ENCODE data around the gene CCDC149.

Gene CCDC149

GRCh38 chr4:24892278-24892677, 20.6 kb downstream of the CCDC149 start:
- Mint-ChIP-seq H3K27me3 (ENCODE audit: low read depth, poor library complexity) (peaks cover 8% of the 10 kb centered on the region), H3K9me3 (no peaks in the 10 kb centered on the region), H3K27ac (no peak overlapping the region), H3K36me3 (ENCODE audit: low read depth) (no peaks in the 10 kb centered on the region), H3K4me1 (no peaks in the 10 kb centered on the region), H3K4me3 (no peak overlapping the region)
- TF ChIP-seq, protein P1, sequence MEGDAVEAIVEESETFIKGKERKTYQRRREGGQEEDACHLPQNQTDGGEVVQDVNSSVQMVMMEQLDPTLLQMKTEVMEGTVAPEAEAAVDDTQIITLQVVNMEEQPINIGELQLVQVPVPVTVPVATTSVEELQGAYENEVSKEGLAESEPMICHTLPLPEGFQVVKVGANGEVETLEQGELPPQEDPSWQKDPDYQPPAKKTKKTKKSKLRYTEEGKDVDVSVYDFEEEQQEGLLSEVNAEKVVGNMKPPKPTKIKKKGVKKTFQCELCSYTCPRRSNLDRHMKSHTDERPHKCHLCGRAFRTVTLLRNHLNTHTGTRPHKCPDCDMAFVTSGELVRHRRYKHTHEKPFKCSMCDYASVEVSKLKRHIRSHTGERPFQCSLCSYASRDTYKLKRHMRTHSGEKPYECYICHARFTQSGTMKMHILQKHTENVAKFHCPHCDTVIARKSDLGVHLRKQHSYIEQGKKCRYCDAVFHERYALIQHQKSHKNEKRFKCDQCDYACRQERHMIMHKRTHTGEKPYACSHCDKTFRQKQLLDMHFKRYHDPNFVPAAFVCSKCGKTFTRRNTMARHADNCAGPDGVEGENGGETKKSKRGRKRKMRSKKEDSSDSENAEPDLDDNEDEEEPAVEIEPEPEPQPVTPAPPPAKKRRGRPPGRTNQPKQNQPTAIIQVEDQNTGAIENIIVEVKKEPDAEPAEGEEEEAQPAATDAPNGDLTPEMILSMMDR (IDR thresholded peaks at IDR 0.05), result no peak
- no peak for DNase-seq

DNA sequence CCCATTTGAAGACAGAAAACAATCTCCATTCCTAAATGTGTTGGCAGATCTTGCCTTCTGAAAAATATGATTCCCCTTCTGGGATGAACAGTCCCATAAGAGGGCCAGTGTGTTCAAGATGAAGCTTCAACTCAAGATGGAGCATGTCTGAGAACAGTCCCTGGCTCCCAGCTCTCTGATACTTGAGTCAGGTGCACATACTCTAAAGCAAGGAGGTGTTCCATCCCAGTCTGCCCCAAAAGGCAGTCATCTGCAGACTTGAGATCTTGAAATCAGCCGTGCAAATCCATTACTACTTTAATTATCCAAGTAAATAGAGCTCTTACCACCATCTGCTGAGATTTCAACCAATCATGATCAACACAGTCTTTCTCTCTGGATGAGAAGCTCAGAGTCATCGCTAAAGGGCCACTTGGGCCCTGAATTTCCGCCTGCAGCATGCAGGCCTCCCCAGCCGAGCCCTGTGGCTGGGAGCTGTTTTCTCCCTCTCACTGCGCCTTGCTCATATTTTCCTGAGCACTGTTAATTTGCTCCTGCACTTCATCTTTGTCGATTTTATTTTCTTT, 22.2 kb downstream of the CCDC149 start:
- TF ChIP-seq, protein P1 (IDR thresholded peaks at IDR 0.05), result no peak
- H3K36me3 Mint-ChIP-seq (ENCODE audit: low read depth), result no peaks in the 10 kb centered on the region

DNA sequence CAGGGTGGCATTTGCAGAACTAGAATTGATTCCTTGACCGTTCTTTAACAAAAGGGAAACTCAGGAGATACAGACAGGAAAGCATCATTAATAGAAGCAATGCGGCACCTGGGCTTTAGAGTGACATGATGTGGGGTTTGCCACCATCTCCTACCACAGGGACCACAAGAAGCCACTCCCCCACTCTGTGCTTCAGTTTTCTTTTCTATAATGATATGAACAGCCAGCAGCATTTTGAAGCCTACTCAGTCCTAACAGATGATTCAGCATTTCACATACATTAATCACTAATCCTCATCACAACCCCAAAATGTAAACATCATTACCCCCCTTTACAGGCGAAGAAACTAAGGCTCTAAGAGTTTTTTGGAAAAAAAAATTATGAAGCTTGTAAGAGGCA, 22.9 kb downstream of the CCDC149 start:
- TF ChIP-seq, protein P1 (IDR thresholded peaks at IDR 0.05), result no peak
- H3K9me3 Mint-ChIP-seq, result no peaks in the 10 kb centered on the region
- no peaks in the 10 kb centered on the region for H3K36me3 Mint-ChIP-seq (ENCODE audit: low read depth)
- no peak for DNase-seq
- peaks cover 5% of the 10 kb centered on the region for H3K4me1 Mint-ChIP-seq
- H3K27ac Mint-ChIP-seq, result no peak overlapping the region
- peaks cover 8% of the 10 kb centered on the region for H3K27me3 Mint-ChIP-seq (ENCODE audit: low read depth, poor library complexity)
- H3K4me3 Mint-ChIP-seq, result no peak overlapping the region

More for the DNA sequence above, 22.2 kb downstream of the CCDC149 start:
- Mint-ChIP-seq H3K9me3 (no peaks in the 10 kb centered on the region), H3K27me3 (ENCODE audit: low read depth, poor library complexity) (peaks cover 8% of the 10 kb centered on the region), H3K27ac (no peak overlapping the region), H3K4me3 (no peak overlapping the region), H3K4me1 (no peaks in the 10 kb centered on the region)
- DNase-seq, result no peak

DNA sequence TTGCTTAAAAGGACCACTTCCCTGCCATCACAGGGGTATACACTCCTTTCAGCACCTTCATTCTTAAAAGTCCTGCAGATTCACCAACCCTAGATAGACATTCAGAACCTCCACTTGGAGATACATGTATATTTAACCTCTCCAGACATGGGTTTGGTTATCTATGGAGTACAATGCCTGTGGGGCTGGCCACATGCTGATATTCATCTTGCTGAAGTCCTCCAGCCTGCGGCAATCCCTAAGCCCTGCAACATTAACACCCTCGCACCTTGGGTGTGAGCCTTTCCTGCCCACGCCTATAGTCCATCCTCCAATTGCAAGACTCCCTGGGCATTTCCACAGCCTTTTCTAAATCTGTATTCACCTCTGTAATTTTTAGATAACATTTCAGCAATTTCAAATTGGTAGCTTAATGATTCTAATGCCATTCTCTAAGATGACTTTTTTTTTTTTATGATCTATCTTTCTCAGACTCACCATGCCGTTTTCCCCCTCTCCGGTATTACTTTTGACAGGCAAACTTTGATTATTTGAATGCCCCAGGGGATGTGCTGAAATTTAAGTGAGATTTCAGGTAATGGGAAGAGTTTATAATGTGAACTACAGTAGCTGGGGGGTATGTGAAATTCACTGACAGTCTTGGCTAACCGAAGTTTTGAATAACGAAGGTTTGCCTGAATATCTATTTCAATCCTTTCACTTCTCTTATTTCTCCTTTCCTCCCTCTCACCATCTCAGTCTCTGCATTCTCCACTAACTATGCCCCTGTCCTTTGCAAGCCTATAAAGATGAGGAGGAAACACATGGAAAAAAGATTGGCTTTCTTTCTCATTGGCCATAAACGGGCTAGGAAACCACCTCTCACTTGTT, 24.1 kb downstream of the CCDC149 start:
- TF ChIP-seq, protein P1 (IDR thresholded peaks at IDR 0.05), result no peak
- H3K27me3 Mint-ChIP-seq (ENCODE audit: low read depth, poor library complexity), result peaks cover 8% of the 10 kb centered on the region
- H3K9me3 Mint-ChIP-seq, result no peaks in the 10 kb centered on the region
- no peak for DNase-seq
- H3K27ac Mint-ChIP-seq, result no peak overlapping the region
- H3K4me3 Mint-ChIP-seq, result no peak overlapping the region
- H3K4me1 Mint-ChIP-seq, result peaks cover 13% of the 10 kb centered on the region
- H3K36me3 Mint-ChIP-seq (ENCODE audit: low read depth), result no peaks in the 10 kb centered on the region

GRCh38 chr4:24887881-24888430, 24.9 kb downstream of the CCDC149 start:
- Mint-ChIP-seq H3K9me3 (no peaks in the 10 kb centered on the region), H3K4me3 (no peak overlapping the region), H3K36me3 (ENCODE audit: low read depth) (no peaks in the 10 kb centered on the region), H3K27ac (no peak overlapping the region), H3K27me3 (ENCODE audit: low read depth, poor library complexity) (peaks cover 8% of the 10 kb centered on the region), H3K4me1 (peaks cover 13% of the 10 kb centered on the region)
- no peak for DNase-seq
- TF ChIP-seq, protein P1 (IDR thresholded peaks at IDR 0.05), result no peak
